GM21825 (cell line): Measurements from ENCODE around the gene ACBD6.

ENCODE experiments used
- ATAC-seq: cut with Tn5 transposase; IDR thresholded peaks from one replicate; pipeline ENCODE4 v1.9.1; 2021; ENCODE audit warnings: mild to moderate bottlenecking, moderate library complexity; ENCODE audit not compliant: unreplicated experiment

Gene ACBD6

GRCh38 chr1:180372728-180373127, 129.6 kb downstream of the ACBD6 start:
- ATAC-seq = no peak

- no peak for ATAC-seq
Observed at GRCh38 chr1:180370597-180370996, 131.8 kb downstream of the ACBD6 start.

- no peak for ATAC-seq
Observed at GRCh38 chr1:180370188-180370587, 132.2 kb downstream of the ACBD6 start.

- no peak for ATAC-seq
Observed at GRCh38 chr1:180369061-180369460, 133.3 kb downstream of the ACBD6 start.

GRCh38 chr1:180366371-180367068, 135.9 kb downstream of the ACBD6 start:
- ATAC-seq = no peak

GRCh38 chr1:180365039-180365438, 137.3 kb downstream of the ACBD6 start:
- no peak for ATAC-seq

GRCh38 chr1:180363246-180363995, 139.0 kb downstream of the ACBD6 start:
- no peak for ATAC-seq

GRCh38 chr1:180360333-180361075, 141.9 kb downstream of the ACBD6 start:
- ATAC-seq = no peak

GRCh38 chr1:180358649-180359048, 143.7 kb downstream of the ACBD6 start:
- no peak for ATAC-seq

- no peak for ATAC-seq
Observed at GRCh38 chr1:180353945-180354344, 148.4 kb downstream of the ACBD6 start.

- ATAC-seq = no peak
Observed at GRCh38 chr1:180352588-180352987, 149.8 kb downstream of the ACBD6 start.

- no peak for ATAC-seq
Observed at GRCh38 chr1:180352021-180352420, 150.4 kb downstream of the ACBD6 start.

- ATAC-seq = no peak
Observed at GRCh38 chr1:180345148-180345547, 157.2 kb downstream of the ACBD6 start.

- ATAC-seq = no peak
Observed at GRCh38 chr1:180343921-180344769, 158.2 kb downstream of the ACBD6 start.

GRCh38 chr1:180327089-180327488, 175.3 kb downstream of the ACBD6 start:
- ATAC-seq = no peak

GRCh38 chr1:180312926-180313325, 189.5 kb downstream of the ACBD6 start:
- no peak for ATAC-seq

- no peak for ATAC-seq
Observed at GRCh38 chr1:180311011-180311730, 191.2 kb downstream of the ACBD6 start.

GRCh38 chr1:180310095-180310494, 192.3 kb downstream of the ACBD6 start:
- ATAC-seq = no peak

- no peak for ATAC-seq
Observed at GRCh38 chr1:180309338-180309737, 193.0 kb downstream of the ACBD6 start.

GRCh38 chr1:180301135-180301742, 201.1 kb downstream of the ACBD6 start:
- ATAC-seq = no peak
